ENCODE results near the gene IRGQ.
A peak's percentile ranks its signal among the peaks of the same experiment; 100 is the strongest.

Gene IRGQ

GRCh38 chr19:43625918-43626579, 30.1 kb upstream of the IRGQ start:
- in situ Hi-C loops (cut with HindIII; ENCODE audit: low sequenced_read_pairs), result no loop called here
- no peak for DNase-seq (ENCODE audit: low read depth)
- H3K4me3 ChIP-seq (ENCODE audit: low read depth, low read length), result no peak overlapping the region
- no peak for TF ChIP-seq CTCF (IDR thresholded peaks at IDR 0.05; ENCODE audit: low read depth, low read length, missing control alignments)

GRCh38 chr19:43624933-43625332, 29.0 kb upstream of the IRGQ start:
- in situ Hi-C loops (cut with HindIII; ENCODE audit: low sequenced_read_pairs), result no loop called here
- no peak for TF ChIP-seq CTCF (IDR thresholded peaks at IDR 0.05; ENCODE audit: low read depth, low read length, missing control alignments)
- no peak overlapping the region for H3K4me3 ChIP-seq (ENCODE audit: low read depth, low read length)
- no peak for DNase-seq (ENCODE audit: low read depth)

- DNase-seq (ENCODE audit: low read depth), result no peak
- H3K4me3 ChIP-seq (ENCODE audit: low read depth, low read length), result no peak overlapping the region
- in situ Hi-C loops (cut with HindIII; ENCODE audit: low sequenced_read_pairs), result no loop called here
- no peak for TF ChIP-seq CTCF (IDR thresholded peaks at IDR 0.05; ENCODE audit: low read depth, low read length, missing control alignments)
Observed at GRCh38 chr19:43623889-43624670, 28.1 kb upstream of the IRGQ start.

GRCh38 chr19:43622956-43623355, 27.0 kb upstream of the IRGQ start:
- H3K4me3 ChIP-seq (ENCODE audit: low read depth, low read length), result no peak overlapping the region
- TF ChIP-seq CTCF (IDR thresholded peaks at IDR 0.05; ENCODE audit: low read depth, low read length, missing control alignments), result no peak
- in situ Hi-C loops (cut with HindIII; ENCODE audit: low sequenced_read_pairs), result no loop called here
- no peak for DNase-seq (ENCODE audit: low read depth)

GRCh38 chr19:43622070-43622469, 26.1 kb upstream of the IRGQ start:
- no peak for TF ChIP-seq CTCF (IDR thresholded peaks at IDR 0.05; ENCODE audit: low read depth, low read length, missing control alignments)
- DNase-seq (ENCODE audit: low read depth), result no peak
- no peak overlapping the region for H3K4me3 ChIP-seq (ENCODE audit: low read depth, low read length)
- in situ Hi-C loops (cut with HindIII; ENCODE audit: low sequenced_read_pairs), result no loop called here

GRCh38 chr19:43620061-43621001, 24.4 kb upstream of the IRGQ start:
- no peak for DNase-seq (ENCODE audit: low read depth)
- peak overlapping the region; percentile 55 for H3K4me3 ChIP-seq (ENCODE audit: low read depth, low read length)
- TF ChIP-seq CTCF (IDR thresholded peaks at IDR 0.05; ENCODE audit: low read depth, low read length, missing control alignments), result no peak
- in situ Hi-C loops (cut with HindIII; ENCODE audit: low sequenced_read_pairs), result no loop called here
